ENCODE measurements around the gene CDC25B. TPM values are rescaled to one million over a fixed set of nuclear protein-coding genes. Genes with fewer than 3 reads are reported as not detected.
A peak's percentile ranks its signal among the peaks of the same experiment; 100 is the strongest.

The CDC25B gene
- polyA plus RNA-seq, 1 experiment = 58.9 TPM

- no peak overlapping the region for H3K4me3 ChIP-seq (ENCODE audit: low read depth, low read length)
- ChIA-PET CTCF (interaction anchor here (0.9 to 2.8 kb wide), 4 partner anchors 11 to 105 kb away, joined by 3 to 18 read pairs (median 6); partner anchors contain the start of gene ADISSP), POLR2A (interaction anchor here (0.5 to 1.7 kb wide), 2 partner anchors 11 to 248 kb away, joined by 12 to 14 read pairs; partner anchors contain the start of gene ADISSP)
- no peak for DNase-seq (ENCODE audit: low read depth, low spot score)
- H3K27ac ChIP-seq (ENCODE audit: low read depth, low read length) = no peak overlapping the region
- TF ChIP-seq CTCF (IDR thresholded peaks at IDR 0.05; ENCODE audit: low read depth, low read length) = no peak
- no peaks in the 10 kb centered on the region for H3K9me3 ChIP-seq (ENCODE audit: control insufficient read depth, insufficient read depth, low read length)
- peaks cover 7% of the 10 kb centered on the region for H3K27me3 ChIP-seq (ENCODE audit: control insufficient read depth, insufficient read depth, low read length)
Measured at GRCh38 chr20:3778976-3779375, 17.1 kb upstream of the CDC25B start.

- H3K4me3 ChIP-seq (ENCODE audit: low read depth, low read length) = peak within 1 kb of the TSS; percentile 56
- peak within 1 kb of the TSS; percentile 11 for H3K27ac ChIP-seq (ENCODE audit: low read depth, low read length)
- H3K27me3 ChIP-seq (ENCODE audit: control insufficient read depth, insufficient read depth, low read length) = peaks cover 7% of the 10 kb centered on the region
- H3K9me3 ChIP-seq (ENCODE audit: control insufficient read depth, insufficient read depth, low read length) = peaks cover 4% of the 10 kb centered on the region; the same call in 1 of the 2 replicates
- TF ChIP-seq CTCF (IDR thresholded peaks at IDR 0.05; ENCODE audit: low read depth, low read length) = peak; percentile 50
- CTCF ChIA-PET = interaction anchor here (0.6 to 1.7 kb wide), 11 partner anchors 12 to 106 kb away, joined by 3 to 14 read pairs (median 4); partner anchors contain the start of gene ADISSP
- DNase-seq (ENCODE audit: low read depth, low spot score) = peak; percentile 71
- POLR2A ChIA-PET = interaction anchor here (1.3 kb wide), 1 partner anchor 13 kb away, joined by 7 read pairs; no protein-coding TSS in a partner anchor
Measured at GRCh38 chr20:3781153-3781910, 14.8 kb upstream of the CDC25B start, which contains the start of gene SPEF1. Gene SPEF1, minus strand, starts transcription at chr20:3781448. Its CDS starts 161 bp downstream, at chr20:3781287.

GRCh38 chr20:3782597-3782996, 13.5 kb upstream of the CDC25B start:
- Histone ChIP-seq H3K9me3 (ENCODE audit: control insufficient read depth, insufficient read depth, low read length) (peaks cover 4% of the 10 kb centered on the region; the same call in 1 of the 2 replicates), H3K27me3 (ENCODE audit: control insufficient read depth, insufficient read depth, low read length) (peaks cover 7% of the 10 kb centered on the region), H3K27ac (ENCODE audit: low read depth, low read length) (no peak overlapping the region), H3K4me3 (ENCODE audit: low read depth, low read length) (no peak overlapping the region)
- no peak for DNase-seq (ENCODE audit: low read depth, low spot score)
- no peak for TF ChIP-seq CTCF (IDR thresholded peaks at IDR 0.05; ENCODE audit: low read depth, low read length)
- CTCF ChIA-PET = interaction anchor here (1.1 to 1.7 kb wide), 2 partner anchors 36 to 66 kb away, joined by 3 to 14 read pairs; no protein-coding TSS in a partner anchor
- POLR2A ChIA-PET = no interaction called here

- DNase-seq (ENCODE audit: low read depth, low spot score) = no peak
- Histone ChIP-seq H3K4me3 (ENCODE audit: low read depth, low read length) (no peak overlapping the region), H3K27me3 (ENCODE audit: control insufficient read depth, insufficient read depth, low read length) (peaks cover 7% of the 10 kb centered on the region), H3K27ac (ENCODE audit: low read depth, low read length) (peak overlapping the region; percentile 11), H3K9me3 (ENCODE audit: control insufficient read depth, insufficient read depth, low read length) (peaks cover 4% of the 10 kb centered on the region; the same call in 1 of the 2 replicates)
- ChIA-PET POLR2A (no interaction called here), CTCF (interaction anchor here (0.7 kb wide), 1 partner anchor 30 kb away, joined by 3 read pairs; no protein-coding TSS in a partner anchor)
- no peak for TF ChIP-seq CTCF (IDR thresholded peaks at IDR 0.05; ENCODE audit: low read depth, low read length)
Measured at GRCh38 chr20:3783068-3783489, 13.0 kb upstream of the CDC25B start.
